GM21423 (cell line): Measurements from ENCODE around the gene MUC4.

Experiments
- ATAC-seq: cut with Tn5 transposase; IDR thresholded peaks from one replicate; pipeline ENCODE4 v1.9.1; 2021; ENCODE audit warnings: mild to moderate bottlenecking, moderate library complexity; ENCODE audit not compliant: unreplicated experiment

The MUC4 gene

DNA sequence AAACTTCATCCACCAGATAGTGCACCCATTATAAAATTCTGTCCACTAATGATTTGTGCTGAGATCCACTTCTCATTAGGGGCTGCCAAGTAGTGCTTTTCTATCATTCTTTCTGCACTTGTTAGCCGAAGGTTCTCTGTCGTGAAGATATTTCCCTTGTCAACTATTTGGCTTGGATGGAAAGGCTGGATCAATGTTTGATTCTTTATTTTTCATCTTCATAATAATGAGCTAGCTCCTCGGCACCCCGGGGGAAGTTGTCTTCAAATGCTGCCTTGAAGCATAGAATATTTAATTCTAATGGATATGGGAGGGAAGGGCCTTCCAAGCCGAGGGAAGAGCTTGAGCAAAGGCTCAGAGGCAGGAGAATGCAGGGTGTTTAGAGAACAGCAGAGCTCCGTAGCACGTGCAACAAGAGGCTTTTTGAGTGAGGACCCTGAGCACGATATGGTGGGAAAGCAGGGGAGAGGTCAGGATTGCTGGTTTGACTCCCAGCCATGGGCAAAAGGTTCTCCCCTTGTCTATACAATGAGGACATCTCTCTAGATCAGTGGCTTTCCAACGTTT, 107.2 kb downstream of the MUC4 start:
- no peak for ATAC-seq

DNA sequence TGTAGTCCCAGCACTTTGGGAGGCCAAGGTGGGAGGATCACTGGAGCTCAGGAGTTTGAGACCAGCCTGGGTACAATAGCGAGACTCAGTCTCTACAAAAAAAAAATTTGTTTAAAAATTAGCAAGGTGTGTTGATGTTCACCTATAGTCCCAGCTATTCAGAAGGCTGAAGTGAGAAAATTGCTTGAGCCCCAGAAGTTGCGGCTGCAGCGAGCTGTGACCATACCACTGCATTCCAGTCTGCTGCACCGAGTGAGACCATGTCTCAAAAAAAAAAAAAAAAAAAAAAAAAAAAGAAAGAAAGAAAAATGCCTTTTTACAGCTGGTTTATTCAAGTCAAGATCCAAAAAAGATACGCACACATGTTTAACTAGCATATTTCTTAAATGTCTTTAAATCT, 108.0 kb downstream of the MUC4 start:
- ATAC-seq = no peak

DNA sequence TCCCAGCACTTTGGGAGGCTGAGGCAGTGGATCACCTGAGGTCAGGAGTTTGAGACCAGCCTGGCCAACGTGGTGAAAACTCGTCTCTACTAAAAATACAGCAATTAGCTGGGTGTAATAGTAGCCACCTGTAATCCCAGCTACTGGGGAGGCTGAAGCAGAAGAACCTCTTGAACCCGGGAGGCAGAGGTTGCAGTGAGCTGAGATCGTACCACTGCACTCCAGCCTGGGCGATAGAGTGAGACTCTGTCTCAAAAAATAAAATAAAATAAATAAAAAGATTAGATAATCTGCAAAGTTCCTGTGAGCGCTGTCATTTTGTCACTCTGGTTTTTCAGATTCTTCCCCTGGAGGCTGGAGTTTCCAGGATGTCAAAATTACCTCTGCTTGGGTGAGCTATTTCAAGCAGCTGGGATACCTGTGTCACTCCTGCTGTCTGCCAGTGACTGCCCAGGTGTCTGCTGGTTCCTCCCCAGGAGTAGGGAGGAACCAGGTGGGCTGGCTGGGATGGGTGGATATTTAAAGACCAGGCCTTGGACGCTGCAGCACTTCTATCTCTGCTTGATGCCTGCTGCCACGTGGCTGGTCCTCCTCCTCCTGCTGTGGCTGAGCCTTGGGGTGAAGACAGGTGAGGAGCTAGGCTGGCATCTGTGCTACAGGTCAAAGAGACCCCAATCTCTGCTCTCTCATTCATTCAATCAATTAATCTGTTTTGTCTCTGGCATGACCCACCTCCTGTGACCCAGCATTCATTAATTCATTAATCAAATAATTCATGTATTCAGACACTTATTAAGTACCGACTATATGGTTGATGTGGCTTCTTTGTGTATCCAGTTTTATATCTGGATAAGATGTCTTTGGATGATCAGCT, 110.5 kb downstream of the MUC4 start:
- no peak for ATAC-seq

DNA sequence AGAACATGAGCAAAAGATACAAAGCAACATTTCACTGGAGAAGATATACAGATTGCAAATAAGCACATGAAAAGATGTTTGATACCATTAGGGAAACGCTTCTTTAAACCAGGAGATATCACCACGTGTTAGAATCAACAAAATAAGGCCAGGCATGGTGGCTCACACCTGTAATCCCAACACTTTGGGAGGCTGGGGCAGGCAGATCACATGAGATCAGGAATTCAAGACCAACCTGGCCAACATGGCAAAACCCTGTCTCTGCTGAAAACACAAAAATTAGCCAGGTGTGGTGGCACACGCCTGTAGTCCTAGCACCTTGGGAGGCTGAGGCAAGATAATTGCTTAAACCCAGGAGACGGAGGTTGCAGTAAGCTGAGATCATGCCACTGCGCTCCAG, 111.4 kb downstream of the MUC4 start:
- no peak for ATAC-seq

DNA sequence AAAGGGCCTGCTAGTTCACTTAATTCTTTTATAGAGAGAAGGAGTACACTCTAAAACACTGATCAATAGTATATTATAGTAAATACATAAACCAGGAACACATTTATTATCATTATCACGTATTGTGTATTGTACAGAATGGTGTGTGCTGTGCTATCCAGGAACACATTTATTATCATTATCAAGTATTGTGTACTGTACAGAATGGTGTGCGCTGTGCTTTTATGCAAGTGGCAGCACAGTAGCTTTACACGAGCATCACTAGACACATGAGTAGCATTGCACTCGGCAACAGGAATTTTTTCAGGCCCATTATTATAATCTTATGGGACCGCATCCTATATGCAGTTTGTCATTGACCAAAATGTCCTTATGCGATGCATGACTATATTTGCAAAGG, 111.9 kb downstream of the MUC4 start:
- ATAC-seq = no peak

DNA sequence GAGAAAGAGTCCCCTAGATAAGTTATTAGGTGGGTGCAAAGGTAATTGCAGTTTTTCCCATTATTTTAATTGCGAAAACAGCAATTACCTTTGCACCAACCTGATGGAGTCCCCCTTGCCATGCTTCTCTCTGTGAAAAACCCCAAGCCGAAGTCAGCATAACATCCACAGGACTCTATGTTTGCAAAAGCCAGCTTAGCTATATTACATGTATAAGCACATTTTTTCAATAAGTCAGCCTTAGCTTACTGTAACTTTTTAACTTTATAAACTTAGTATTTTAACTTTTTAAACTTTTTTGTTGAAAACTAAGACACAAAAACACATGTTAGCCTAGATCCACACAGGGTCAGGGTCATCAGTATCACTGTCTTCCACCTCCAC, 112.3 kb downstream of the MUC4 start:
- ATAC-seq = no peak

DNA sequence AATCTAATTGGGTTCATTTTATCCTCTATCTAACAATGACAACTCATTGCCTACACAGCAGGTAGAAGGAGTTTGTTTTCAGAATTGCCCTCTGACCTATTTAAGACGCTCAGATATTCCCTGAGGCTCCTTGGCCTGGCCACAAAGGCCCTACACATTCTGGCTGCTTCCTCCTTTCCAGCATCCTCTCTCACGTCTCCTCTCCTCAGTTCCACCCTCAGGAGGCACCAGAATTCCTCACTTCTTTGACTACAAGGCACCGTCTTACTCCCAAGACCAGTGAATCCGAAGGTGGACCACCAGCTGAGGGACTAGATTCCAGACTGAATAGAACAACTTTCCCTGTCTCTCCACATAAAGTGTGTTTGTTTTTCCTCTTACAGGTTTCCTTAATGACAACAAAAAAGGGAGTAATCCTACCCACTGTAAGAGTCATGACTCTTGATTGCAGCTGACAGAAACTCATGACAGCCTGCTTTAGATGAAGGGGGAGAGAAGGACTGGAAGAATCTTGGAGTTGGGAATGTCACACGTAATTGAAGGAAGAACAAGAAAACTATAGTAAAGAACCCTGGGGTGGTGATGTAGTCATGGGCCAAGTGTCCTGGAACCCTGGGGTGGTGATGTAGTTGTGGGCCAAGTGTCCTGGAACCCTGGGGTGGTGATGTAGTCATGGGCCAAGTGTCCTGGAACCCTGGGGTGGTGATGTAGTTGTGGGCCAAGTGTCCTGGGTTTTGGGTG, 112.9 kb downstream of the MUC4 start:
- ATAC-seq = no peak

DNA sequence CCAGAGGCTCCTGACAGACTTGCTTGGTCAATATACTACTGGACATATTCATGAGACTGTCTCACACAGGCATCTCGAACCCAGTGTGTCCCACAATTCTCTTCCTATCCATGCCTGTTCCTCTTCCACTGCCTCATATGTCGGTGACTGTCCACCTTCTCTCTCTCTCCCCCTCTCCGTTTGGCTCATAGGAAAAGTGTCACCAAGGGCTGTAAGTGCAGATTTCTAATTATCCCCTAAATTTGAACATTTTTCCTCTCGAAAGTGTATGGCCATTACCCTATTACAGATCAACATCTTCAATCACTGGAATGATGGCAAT, 113.4 kb downstream of the MUC4 start:
- no peak for ATAC-seq

DNA sequence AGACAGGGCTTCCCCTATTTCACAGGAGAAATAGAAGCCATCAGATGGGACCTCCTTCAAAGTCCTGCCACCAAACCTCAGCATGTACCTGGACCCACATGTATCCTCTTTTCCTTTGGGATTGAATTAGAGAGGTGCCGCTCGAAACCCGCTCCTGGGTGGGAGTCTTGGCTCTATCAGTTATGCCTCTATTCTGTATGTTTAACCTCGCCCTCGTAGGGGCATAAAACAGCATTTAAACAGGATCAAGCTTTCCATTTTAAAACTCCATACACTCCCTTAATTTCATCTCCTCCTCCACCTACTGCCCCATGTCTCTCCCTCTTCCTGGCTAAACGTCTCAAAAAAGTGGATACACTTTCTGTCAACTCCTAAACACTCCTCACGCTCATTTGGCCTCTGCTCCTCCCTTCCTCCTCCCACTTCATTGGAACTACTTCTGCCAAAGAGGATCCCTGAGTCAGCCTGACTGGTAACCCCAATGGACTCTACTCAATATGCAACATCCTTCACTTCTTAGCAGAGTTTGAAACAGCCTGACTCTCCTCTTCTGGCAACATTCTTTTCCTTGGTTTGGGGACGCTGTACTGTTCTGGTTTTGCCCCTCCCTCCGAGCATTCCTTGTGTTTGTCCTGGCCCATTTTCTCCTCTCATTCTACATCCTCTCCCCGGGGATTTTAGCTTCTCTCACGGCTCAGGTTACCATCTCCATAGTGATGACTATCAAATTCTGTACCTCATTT, 114.0 kb downstream of the MUC4 start:
- no peak for ATAC-seq
